Parathyroid adenoma (tissue), 2 donors: ENCODE results near the gene CCL11.

ENCODE experiments used
- H2AFZ ChIP-seq: fragments of 300-600 bp; sonication (generic); one replicate; pipeline ENCODE4 v1.7.0; 2017; ENCODE audit warnings: antibody characterized with exemption, mild to moderate bottlenecking
- H3K27ac ChIP-seq: fragments of 300-600 bp; sonication (generic); one replicate; pipeline ENCODE4 v1.7.0; 2017
- H3K27me3 ChIP-seq: fragments of 300-600 bp; sonication (generic); one replicate; pipeline ENCODE4 v1.7.0; 2017; ENCODE audit warnings: low read length; ENCODE audit not compliant: control insufficient read depth, insufficient read depth
- H3K36me3 ChIP-seq: fragments of 300-600 bp; sonication (generic); one replicate; pipeline ENCODE4 v1.7.0; 2017; ENCODE audit warnings: low read length; ENCODE audit not compliant: control insufficient read depth, insufficient read depth
- H3K4me1 ChIP-seq: fragments of 300-600 bp; sonication (generic); one replicate; pipeline ENCODE4 v1.7.0; 2017; ENCODE audit warnings: control low read depth
- H3K4me2 ChIP-seq: fragments of 300-600 bp; sonication (generic); one replicate; pipeline ENCODE4 v1.7.0; 2017; ENCODE audit warnings: low read length
- H3K4me3 ChIP-seq: fragments of 300-600 bp; sonication (generic); one replicate; pipeline ENCODE4 v1.7.0; 2017; ENCODE audit warnings: low read depth, low read length
- H3K79me2 ChIP-seq: fragments of 300-600 bp; sonication (generic); one replicate; pipeline ENCODE4 v1.7.0; 2017; ENCODE audit warnings: control low read depth
- H3K9ac ChIP-seq: fragments of 300-600 bp; sonication (generic); one replicate; pipeline ENCODE4 v1.7.0; 2017; ENCODE audit warnings: mild to moderate bottlenecking
- H3K9me3 ChIP-seq: fragments of 300-600 bp; sonication (generic); one replicate; pipeline ENCODE4 v1.7.0; 2017; ENCODE audit warnings: low read length; ENCODE audit not compliant: control insufficient read depth
- TF ChIP-seq, protein P1 (sequence below): fragments of 300-600 bp; sonication (generic); IDR thresholded peaks from one replicate; pipeline ENCODE4 v1.7.0; 2017; ENCODE audit warnings: antibody characterized with exemption, mild to moderate bottlenecking
- donor health status: primary hyperparathyroidism.

Gene CCL11

DNA sequence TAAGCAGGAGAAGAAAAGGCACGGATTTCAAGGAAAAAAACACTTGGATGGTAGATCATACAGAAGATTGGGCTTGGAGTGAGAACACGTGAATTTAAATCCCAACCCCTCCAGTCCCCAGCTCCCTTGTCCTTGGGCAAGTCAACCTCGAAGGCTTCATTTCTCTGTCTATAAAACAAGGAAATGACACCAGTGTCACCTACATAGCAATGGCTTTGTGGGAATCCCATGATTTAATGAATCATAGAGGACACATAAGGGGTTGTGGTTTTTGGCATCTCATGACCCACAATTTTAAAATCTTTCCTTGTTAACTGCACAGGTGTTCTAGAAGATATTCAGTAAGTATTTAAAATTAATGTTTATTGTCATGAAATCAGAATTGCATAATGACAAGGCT lies 38.7 kb upstream of the CCL11 start:
- Histone ChIP-seq H3K4me1 (no peaks in the 10 kb centered on the region), H2AFZ (no peak overlapping the region), H3K27me3 (no peaks in the 10 kb centered on the region), H3K4me3 (no peak overlapping the region), H3K9ac (no peak overlapping the region), H3K9me3 (no peaks in the 10 kb centered on the region), H3K4me2 (no peak overlapping the region), H3K36me3 (no peaks in the 10 kb centered on the region), H3K27ac (no peak overlapping the region), H3K79me2 (no peaks in the 10 kb centered on the region)
- TF ChIP-seq, protein P1, sequence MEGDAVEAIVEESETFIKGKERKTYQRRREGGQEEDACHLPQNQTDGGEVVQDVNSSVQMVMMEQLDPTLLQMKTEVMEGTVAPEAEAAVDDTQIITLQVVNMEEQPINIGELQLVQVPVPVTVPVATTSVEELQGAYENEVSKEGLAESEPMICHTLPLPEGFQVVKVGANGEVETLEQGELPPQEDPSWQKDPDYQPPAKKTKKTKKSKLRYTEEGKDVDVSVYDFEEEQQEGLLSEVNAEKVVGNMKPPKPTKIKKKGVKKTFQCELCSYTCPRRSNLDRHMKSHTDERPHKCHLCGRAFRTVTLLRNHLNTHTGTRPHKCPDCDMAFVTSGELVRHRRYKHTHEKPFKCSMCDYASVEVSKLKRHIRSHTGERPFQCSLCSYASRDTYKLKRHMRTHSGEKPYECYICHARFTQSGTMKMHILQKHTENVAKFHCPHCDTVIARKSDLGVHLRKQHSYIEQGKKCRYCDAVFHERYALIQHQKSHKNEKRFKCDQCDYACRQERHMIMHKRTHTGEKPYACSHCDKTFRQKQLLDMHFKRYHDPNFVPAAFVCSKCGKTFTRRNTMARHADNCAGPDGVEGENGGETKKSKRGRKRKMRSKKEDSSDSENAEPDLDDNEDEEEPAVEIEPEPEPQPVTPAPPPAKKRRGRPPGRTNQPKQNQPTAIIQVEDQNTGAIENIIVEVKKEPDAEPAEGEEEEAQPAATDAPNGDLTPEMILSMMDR: no peak

- TF ChIP-seq, protein P1: no peak
- no peak overlapping the region for H3K27ac ChIP-seq
Observed at GRCh38 chr17:34248511-34249024, 37.0 kb upstream of the CCL11 start.

GRCh38 chr17:34249061-34249460 lies 36.5 kb upstream of the CCL11 start:
- Histone ChIP-seq H3K4me3 (no peak overlapping the region), H3K4me2 (no peak overlapping the region), H3K36me3 (no peaks in the 10 kb centered on the region), H3K27me3 (no peaks in the 10 kb centered on the region), H3K27ac (no peak overlapping the region), H3K4me1 (no peaks in the 10 kb centered on the region), H3K9ac (no peak overlapping the region), H2AFZ (no peak overlapping the region), H3K9me3 (no peaks in the 10 kb centered on the region), H3K79me2 (no peaks in the 10 kb centered on the region)
- TF ChIP-seq, protein P1: no peak

More at GRCh38 chr17:34248511-34249024, 37.0 kb upstream of the CCL11 start:
- Histone ChIP-seq H3K27me3 (no peaks in the 10 kb centered on the region), H2AFZ (no peak overlapping the region), H3K4me1 (no peaks in the 10 kb centered on the region), H3K9me3 (no peaks in the 10 kb centered on the region), H3K4me2 (no peak overlapping the region), H3K79me2 (no peaks in the 10 kb centered on the region), H3K36me3 (no peaks in the 10 kb centered on the region), H3K4me3 (no peak overlapping the region), H3K9ac (no peak overlapping the region)

- H3K79me2 ChIP-seq: no peaks in the 10 kb centered on the region
- H3K27ac ChIP-seq: no peak overlapping the region
- no peak overlapping the region for H2AFZ ChIP-seq
- no peak overlapping the region for H3K4me3 ChIP-seq
- TF ChIP-seq, protein P1: no peak
- no peak overlapping the region for H3K9ac ChIP-seq
- peaks cover under 1% of the 10 kb centered on the region for H3K4me1 ChIP-seq
- H3K4me2 ChIP-seq: no peak overlapping the region
- H3K36me3 ChIP-seq: no peaks in the 10 kb centered on the region
- no peaks in the 10 kb centered on the region for H3K9me3 ChIP-seq
- H3K27me3 ChIP-seq: no peaks in the 10 kb centered on the region
Observed at GRCh38 chr17:34249478-34249877, 36.1 kb upstream of the CCL11 start.

DNA sequence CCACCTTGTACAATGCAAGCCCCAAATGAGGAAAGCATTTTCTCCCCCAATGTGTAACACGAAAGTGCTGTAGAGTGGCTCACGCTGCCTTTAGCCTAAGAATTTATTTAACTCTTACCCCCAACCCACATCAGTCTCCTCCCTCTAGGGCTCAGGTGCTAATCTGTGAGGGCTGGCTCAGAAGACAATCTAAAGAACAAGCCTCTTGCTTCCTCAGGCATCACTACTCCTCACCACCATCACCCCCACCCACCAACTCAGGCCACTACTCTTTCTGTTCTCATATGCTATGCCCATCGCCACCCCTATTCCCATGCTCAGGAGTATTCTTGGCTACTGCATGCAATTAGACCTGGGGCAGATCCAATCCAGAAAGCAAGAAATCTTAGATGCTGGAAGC lies 34.4 kb upstream of the CCL11 start:
- no peaks in the 10 kb centered on the region for H3K9me3 ChIP-seq
- H3K4me2 ChIP-seq: no peak overlapping the region
- no peak overlapping the region for H3K4me3 ChIP-seq
- H3K27me3 ChIP-seq: no peaks in the 10 kb centered on the region
- H3K79me2 ChIP-seq: no peaks in the 10 kb centered on the region
- no peak overlapping the region for H2AFZ ChIP-seq
- peaks cover 5% of the 10 kb centered on the region for H3K4me1 ChIP-seq
- H3K36me3 ChIP-seq: no peaks in the 10 kb centered on the region
- TF ChIP-seq, protein P1: no peak
- no peak overlapping the region for H3K27ac ChIP-seq
- H3K9ac ChIP-seq: no peak overlapping the region
